COLO829 (cell line): ENCODE data around the gene TMC1.
"Not testable (repeated sequence)": the region's sequence is repeated elsewhere in the genome, so short reads cannot be mapped to it uniquely, and the experiment has no call there.

ENCODE experiments used
- DNase-seq: peaks from one replicate; pipeline ENCODE4 v3.0.0; 2012; ENCODE audit warnings: low spot score

The TMC1 gene

DNA sequence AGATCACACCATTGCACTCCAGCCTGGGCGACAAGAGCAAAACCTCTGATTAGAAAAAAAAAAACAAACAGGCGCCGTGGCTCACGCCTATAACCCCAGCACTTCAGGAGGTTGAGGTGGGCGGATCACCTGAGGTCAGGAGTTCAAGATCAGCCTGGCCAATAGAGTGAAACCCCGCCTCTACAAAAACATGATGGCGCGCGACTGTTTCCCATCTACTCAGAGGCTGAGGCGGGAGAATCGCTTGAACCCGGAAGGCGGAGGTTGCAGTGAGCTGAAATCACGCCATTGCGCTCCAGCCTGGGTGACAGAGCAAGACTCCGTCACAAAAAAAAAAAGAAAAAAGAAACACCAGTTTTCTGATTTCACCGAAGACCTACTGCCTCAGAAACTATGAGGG is at the start of gene TMC1:
Gene TMC1 (plus strand): TSS at position 193 of the 400 bp plus-strand sequence. CDS start 127,041 bp downstream, outside the sequence.
- DNase-seq = not testable (repeated sequence)

- DNase-seq = no peak
These were observed 47.7 kb upstream of the TMC1 start for GRCh38 chr9:72473474-72474261.

DNA sequence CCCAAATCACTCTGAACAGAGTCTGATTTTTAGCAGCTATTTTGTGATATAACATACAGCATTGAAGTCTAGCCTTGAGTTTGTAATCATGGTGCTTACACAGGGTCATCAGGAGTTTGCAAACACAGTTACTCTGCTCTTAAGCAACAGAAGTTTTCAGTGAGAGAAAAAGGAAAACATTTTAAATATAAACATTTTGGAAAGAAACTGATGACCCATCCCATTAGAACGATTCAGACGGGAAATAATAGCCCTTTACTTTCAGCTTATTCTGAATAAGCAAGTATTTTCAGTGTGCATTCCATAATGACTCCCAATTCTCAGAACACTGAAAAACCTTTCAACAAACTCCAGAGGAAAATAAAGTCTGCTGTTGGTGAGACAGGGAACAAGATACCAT is 46.7 kb upstream of the TMC1 start:
- no peak for DNase-seq

GRCh38 chr9:72476100-72476499 is 45.3 kb upstream of the TMC1 start:
- no peak for DNase-seq

- peak; percentile 31 for DNase-seq
These were observed 44.6 kb upstream of the TMC1 start for GRCh38 chr9:72476617-72477437.

DNA sequence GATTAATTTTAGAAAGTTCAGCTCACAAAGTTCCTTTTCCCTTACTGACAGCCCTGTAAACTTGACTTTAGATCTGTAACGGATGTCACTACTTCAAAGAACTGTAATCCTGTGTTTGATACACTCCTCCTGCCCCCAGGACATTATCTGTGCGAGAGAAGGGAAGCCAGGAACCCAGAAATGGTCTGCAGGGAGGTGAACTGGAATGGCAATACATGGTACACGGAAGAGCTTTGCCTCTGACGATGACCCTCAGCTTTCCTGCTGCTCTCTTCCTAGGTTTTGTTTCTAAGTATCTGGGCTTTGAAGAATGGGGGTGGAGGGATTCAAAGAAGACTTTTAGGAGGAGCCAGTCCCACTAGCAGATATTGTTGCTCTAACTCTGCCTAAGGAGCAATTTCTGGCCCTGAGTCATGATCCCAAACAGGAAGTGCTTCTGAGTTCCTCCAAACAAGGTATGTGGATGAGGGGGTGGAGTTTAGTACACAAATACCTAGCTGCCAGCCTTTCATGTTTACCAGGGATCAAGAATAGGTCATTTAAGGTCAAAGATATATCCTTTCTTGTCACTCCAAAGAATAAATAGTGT is 43.4 kb upstream of the TMC1 start:
- DNase-seq = peak; percentile 72

DNA sequence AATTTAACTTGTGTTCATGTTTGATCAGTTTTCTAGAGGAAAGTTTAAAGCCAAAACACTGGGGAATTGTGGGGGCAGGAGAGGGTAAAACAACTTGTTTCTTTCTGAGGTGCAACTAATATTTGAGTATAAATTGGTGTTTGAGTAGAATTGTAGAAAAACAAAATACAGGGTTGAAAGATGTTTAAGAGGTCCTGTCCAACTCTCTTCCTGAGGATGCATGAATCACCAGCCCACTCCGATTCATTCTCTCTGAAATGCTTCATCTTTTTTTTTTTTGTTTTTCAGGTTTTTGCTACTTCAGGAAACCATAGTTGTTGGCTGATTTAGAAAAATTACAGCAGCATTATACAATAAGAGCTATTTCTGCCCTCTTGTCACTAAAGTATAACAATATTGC is 42.4 kb upstream of the TMC1 start:
- DNase-seq = no peak

- not testable (repeated sequence) for DNase-seq
These were observed 41.1 kb upstream of the TMC1 start for GRCh38 chr9:72480261-72480660.

DNA sequence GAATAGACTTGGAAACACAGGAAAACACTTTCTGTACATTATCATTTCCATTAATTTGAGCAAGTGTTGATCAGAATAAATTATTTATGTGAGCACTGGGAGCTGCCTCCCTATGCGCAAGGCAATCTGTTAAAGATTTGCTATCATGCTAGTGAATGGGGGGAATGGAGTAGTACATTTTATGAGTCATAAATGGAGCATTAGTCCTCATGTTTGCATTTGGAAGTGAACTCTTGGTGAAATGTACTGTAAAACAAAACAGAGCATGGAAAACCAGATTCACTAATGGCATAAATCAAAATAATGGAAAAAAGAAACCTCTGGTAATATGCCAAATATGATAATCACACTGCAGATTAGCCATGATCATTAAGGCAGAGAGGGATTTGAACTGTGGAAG is 40.5 kb upstream of the TMC1 start:
- no peak for DNase-seq

DNA sequence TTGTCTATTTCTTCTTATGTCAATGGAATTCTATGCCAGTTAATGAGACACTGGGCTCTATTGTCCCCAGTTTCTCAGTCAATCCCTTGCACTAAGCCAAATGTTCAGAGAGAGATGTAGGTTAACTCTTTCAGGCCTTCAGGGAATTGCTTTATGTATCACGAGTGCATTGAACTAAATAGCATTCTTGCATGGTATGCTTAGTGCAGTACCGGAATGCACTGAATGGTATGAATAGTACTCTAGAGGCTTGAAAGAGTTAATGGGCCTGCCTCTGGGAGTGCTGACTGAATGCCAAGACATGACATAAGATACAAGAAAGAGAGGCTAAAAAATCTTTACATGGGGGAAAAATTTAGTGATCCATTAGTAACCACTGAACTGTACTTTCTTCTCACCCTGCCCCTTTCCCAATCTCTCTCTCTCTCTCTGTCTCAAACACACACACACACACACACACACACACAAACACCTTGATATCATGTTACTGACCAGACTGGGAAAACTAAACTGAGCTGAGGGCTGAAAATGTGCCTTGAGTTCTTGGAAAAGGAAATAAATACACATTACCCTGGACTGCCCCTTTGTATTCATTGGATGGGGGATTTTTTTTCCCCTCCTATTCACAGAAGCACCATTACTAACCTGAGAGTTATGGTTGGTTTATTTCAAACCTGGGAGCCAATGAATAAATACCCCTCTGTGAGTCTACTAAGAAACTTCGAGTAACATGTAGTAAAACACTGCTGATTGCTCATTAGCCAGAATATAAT is 35.4 kb upstream of the TMC1 start:
- peak; percentile 94 for DNase-seq

GRCh38 chr9:72486594-72486955 is 34.8 kb upstream of the TMC1 start:
- peak; percentile 27 for DNase-seq

DNA sequence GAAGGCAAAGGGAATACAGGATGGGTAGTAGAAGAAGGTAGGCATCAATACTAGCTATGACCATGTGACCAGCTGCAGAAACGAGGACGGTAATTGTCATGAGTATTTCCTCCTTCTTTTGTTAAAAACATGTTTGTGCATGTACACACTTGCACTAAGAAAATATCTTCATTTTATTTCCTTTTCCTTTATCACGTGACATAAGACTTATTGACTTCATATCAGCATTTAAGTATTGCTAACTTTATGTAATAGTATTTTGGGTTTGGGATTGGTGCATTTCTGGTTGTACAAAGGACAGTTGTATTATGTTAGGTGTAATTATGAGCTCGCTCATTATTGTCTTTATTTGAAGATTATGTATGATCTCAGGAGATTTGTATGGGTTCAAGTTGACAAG is 33.7 kb upstream of the TMC1 start:
- not testable (repeated sequence) for DNase-seq

DNA sequence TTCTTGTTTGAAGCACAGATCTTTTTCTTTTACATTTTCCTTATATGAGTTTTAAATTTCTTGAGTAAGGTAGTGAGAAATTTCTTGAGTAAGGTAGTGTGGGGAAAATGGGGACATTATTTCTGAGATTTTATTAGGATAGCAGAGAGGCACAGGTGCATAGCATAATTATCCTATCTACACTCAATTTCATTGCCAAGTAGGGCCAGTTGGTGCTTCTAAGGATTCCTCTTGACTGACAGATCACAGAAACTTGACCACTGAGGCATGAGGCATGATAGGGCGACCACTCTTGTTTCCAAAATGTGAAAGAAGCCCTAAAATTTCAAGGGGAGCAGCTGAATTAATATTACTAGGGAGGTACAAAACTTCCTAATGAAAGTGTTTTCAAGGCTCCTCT is 31.4 kb upstream of the TMC1 start:
- DNase-seq = no peak

DNA sequence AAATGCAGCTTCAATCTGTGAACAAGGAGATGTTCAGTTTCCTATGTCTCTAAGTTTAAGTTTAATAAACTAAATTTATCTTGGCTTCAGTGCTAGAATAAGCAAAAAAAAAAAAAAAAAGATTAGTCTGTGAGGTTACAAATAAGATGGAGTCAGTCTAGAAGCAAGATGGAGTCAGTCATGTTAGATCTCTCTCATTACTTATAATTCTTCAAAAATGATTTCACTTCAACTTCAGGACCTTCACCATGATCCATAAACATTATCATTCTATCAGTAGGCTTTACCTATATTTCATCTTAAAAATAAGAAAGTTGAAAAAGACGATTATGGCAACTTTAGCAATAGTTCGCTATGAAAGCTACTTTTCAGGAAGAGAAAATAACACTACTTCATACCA is 30.2 kb upstream of the TMC1 start:
- DNase-seq = no peak

DNA sequence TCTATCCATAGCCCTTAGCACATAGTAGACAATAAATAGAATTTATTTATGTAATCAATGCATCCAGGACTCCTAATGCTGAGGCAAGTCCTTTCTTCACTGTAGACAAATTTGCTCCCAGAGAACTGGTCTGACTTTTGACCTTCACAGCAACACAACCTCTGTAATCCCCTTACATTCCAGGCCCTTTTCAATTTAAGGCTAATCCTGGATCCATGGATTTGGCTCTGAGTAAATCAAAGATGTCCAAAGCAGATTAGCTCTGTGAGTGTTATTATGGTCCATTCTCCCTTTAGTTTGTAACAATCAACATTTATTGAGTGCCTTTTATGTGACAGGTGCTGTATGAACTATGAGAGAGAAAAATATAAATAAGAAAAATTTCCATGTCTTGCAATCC is 27.4 kb upstream of the TMC1 start:
- DNase-seq = no peak

GRCh38 chr9:72497447-72498046 is 23.9 kb upstream of the TMC1 start:
- DNase-seq = no peak

DNA sequence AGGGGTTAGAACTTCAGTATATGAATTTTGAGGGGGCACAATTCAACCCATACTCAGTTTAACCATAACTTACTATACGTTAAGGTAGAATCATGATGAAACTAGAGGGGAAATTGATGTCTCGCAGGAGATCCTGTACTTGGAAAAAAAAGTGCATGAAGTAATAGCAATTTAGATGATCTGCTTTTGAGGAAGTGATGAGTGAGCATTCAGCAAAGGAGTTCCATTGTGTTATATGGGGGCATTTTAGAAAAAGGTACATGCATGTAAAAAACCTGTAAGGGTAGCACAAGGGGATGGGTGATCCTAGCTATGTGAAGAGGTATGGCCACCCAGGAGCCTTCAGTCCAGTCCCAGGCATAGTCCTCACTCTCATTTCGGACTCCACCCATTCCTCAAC is 14.8 kb upstream of the TMC1 start:
- DNase-seq = no peak

- peak; percentile 32 for DNase-seq
These were observed 12.4 kb upstream of the TMC1 start for GRCh38 chr9:72509053-72509452.

DNA sequence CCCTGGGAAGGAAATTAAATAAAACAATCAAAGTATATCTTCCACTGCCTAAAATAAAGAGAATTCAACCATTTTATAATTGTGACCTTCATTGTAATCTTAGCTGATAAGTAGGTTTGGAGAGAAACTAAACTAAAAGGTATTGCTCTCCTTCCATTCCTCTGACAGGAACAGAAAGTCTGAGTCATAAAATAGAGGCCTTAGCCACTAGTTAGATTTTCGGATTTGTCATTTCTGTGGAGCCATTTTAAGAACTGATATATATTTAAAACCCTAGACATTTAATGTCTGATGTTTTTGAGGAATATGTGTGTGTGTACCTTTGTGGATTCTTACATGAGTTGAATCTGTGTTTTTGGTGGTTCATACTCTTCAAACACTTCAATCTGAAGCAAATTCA is 11.8 kb upstream of the TMC1 start:
- no peak for DNase-seq

DNA sequence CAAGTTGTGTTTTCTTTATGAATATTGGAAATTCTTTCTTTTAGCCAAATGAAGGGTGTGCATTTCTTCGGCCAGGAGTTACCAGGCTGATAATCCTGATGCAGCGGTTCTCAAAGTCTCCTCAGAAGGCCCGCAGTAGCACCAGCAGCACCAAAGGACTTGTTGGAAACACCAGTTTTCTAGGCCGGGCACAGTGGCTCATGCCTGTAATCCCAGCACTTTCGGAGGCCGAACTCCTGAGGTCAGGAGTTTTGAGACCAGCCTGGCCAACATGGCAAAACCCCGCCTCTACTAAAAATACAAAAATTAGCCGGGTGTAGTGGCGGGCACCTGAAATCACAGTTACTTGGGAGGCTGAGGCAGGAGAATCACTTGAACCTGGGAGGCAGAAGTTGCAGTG is 397 bp upstream of the TMC1 start:
- not testable (repeated sequence) for DNase-seq

- DNase-seq = peak; percentile 60
These were observed 3.6 kb downstream of the TMC1 start for GRCh38 chr9:72524820-72525540.
